Adrenal gland (tissue), 12 donors: ENCODE data around the gene ZFP57. TPM values are rescaled to one million over a fixed set of nuclear protein-coding genes. Genes with fewer than 3 reads are reported as not detected.

Experiments
- DNase-seq, 7 donors: peaks; one replicate each; pipeline ENCODE4 v3.0.0-alpha.2; 2019 to 2020
- H3K27ac ChIP-seq, 5 donors: fragments of 200-600 bp; sonication (generic) in 4 of 5; 1 replicate in 3 of 5; 2 replicates in 2 of 5; pipeline versions ENCODE4 v1.5.1 to v1.8.0; 2016 to 2020; ENCODE audit warnings: mild to moderate bottlenecking in 1 of 5
- H3K27me3 ChIP-seq: fragments of 200-600 bp; 2 replicates; pipeline ENCODE4 v1.8.0; 2021
- H3K36me3 ChIP-seq, 2 donors: fragments of 200-600 bp; replicated peaks in 1 of 2; 1 replicate in 1 of 2; 2 replicates in 1 of 2; pipeline versions ENCODE4 v1.5.1 to v1.8.0; 2018 to 2022
- H3K4me1 ChIP-seq, 2 donors: fragments of 200-600 bp; replicated peaks in 1 of 2; 1 replicate in 1 of 2; 2 replicates in 1 of 2; pipeline versions ENCODE4 v1.5.1 to v1.8.0; 2018 to 2021
- H3K4me3 ChIP-seq, 4 donors: fragments of 200-600 bp; sonication (generic) in 3 of 4; one replicate each; pipeline ENCODE4 v1.5.1; 2016 to 2018
- H3K9me3 ChIP-seq, 3 donors: fragments of 200-600 bp; sonication (generic) in 1 of 3; replicated peaks in 1 of 3; 1 replicate in 2 of 3; 2 replicates in 1 of 3; pipeline versions ENCODE4 v1.5.1 to v1.8.0; 2016 to 2021
- CTCF ChIP-seq, 6 experiments: fragments of 450-650 bp in 4 of 6; fragments of 200-600 bp in 2 of 6; sonication (generic) in 1 of 6; IDR thresholded peaks; 1 replicate in 5 of 6; 2 replicates in 1 of 6; pipeline versions ENCODE4 v1.5.1 to v1.8.0; 2016 to 2021; ENCODE audit warnings: antibody characterized with exemption in 6 of 6, mild to moderate bottlenecking in 2 of 6, moderate library complexity in 1 of 6
- POLR2A ChIP-seq, 2 donors: fragments of 450-650 bp; IDR thresholded peaks; one replicate each; pipeline ENCODE4 v1.6.1; 2017; ENCODE audit warnings: antibody characterized with exemption in 2 of 2, mild to moderate bottlenecking in 2 of 2, moderate library complexity in 1 of 2
- WGBS, 4 donors: extraction: QIAGEN DNeasy Blood & Tissue Kit in 2 of 4; methylation state at CpG; one replicate each; pipeline versions ENCODE4 v1.1.5 to v1.1.7; 2013 to 2017; 5-methylcytosine and 5-hydroxymethylcytosine counted together
- intact Hi-C, 2 donors: fragments of 100-400 bp; cut with DNase I; formaldehyde crosslinking; loops; one replicate each; pipeline versions ENCODE4 v1.14.1 to v1.15.0; 2022 to 2023
- polyA plus RNA-seq, 3 donors: library from polyadenylated mRNA; stranded (reverse); fragments of 200-250 nt in 2 of 3; fragments of 350-450 nt in 1 of 3; fragmentation: Illumina TruSeq in 1 of 3; extraction: RNeasy Lipid Tissue Mini Kit (QIAGEN cat#74804) in 1 of 3; gene quantifications; one replicate each; pipeline ENCODE4 v1.2.3, GENCODE V29; 2013 to 2014
- total RNA-seq, 9 donors: library from RNA; depleted of rRNA in 4 of 9; stranded (reverse); fragments of >200 nt in 4 of 9; fragments of 120-200 nt in 1 of 9; fragmentation: NEBNext Ultra II Directional in 1 of 9; extraction: Animal tissue kit (Norgen Biotek cat#: 25700) in 1 of 9; gene quantifications; one replicate each; pipeline versions ENCODE4 v1.1.0 to v1.2.4, GENCODE V29; 2013 to 2023
- donor health status: healthy with polysubstance abuse.
- donor health status: Bipolar disorder and iron deficiency.
- donor health status: DM: yes; HTN: yes; CAD: no.
- donor health status: DM: no; HTN: no; CAD: no.
- donor health status: DM: no; HTN: no; CAD: no.
- donor health status: DM: yes; HTN: yes; CAD: no.

Gene ZFP57
- total and polyA plus RNA-seq, 12 donors, result 0.06 to 1.9 (median 0.96) TPM; not detected in 7

DNA sequence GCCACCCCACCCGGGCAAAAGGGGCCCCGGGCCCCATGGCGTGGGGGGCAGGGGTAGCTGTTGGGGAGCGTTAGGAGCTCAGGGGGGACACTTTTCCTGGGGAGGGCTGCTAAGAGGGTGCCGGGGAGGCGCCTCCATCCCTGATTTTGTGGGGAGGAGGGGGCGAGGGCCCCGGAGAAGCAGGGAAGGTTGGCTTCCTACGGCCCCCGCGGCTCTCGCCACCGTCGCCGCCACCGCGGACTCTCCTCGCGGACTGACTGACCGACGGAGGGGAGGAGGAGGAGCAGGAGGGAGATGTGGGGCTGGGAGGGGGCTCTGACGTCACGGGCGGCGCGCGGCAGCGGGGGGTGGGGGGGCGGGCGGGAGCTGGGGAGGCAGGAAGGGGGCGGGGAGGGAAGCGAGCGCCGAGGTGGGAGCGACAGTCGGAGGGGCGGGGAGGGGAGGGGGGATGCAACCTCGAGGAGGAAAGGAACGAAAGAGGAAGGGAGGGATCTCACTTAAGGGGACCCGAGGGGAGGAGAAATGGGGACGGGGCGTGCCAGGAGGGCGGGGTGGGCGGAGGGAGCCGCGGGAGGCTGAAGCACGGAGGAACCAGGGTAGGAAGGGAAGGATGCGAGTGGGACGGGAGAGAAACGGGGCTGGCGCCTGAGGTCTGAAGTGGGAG is 53.1 kb downstream of the ZFP57 start:
- 1 to 2% (median 1%) methylated on average over 23 to 51 of the region's 51 CpGs for WGBS, 4 donors
- peaks cover 0 to 5% of the 10 kb centered on the region in 2 donors for H3K36me3 ChIP-seq
- TF ChIP-seq CTCF (IDR thresholded peaks at IDR 0.05) (no peak), POLR2A (IDR thresholded peaks at IDR 0.05) (peak; percentile 39 to 61)
- H3K4me1 ChIP-seq, result peaks cover 9 to 21% of the 10 kb centered on the region in 2 donors
- peak overlapping the region in 3 of 5 donors; percentile 26 to 74 (median 68) for H3K27ac ChIP-seq
- H3K4me3 ChIP-seq, result peak overlapping the region in 2 of 4 donors; percentile 38 to 52
- peak; percentile 44 to 76 (median 58) for DNase-seq
- intact Hi-C loops, result no loop called here
- H3K27me3 ChIP-seq, result no peaks in the 10 kb centered on the region
- H3K9me3 ChIP-seq, result no peaks in the 10 kb centered on the region

DNA sequence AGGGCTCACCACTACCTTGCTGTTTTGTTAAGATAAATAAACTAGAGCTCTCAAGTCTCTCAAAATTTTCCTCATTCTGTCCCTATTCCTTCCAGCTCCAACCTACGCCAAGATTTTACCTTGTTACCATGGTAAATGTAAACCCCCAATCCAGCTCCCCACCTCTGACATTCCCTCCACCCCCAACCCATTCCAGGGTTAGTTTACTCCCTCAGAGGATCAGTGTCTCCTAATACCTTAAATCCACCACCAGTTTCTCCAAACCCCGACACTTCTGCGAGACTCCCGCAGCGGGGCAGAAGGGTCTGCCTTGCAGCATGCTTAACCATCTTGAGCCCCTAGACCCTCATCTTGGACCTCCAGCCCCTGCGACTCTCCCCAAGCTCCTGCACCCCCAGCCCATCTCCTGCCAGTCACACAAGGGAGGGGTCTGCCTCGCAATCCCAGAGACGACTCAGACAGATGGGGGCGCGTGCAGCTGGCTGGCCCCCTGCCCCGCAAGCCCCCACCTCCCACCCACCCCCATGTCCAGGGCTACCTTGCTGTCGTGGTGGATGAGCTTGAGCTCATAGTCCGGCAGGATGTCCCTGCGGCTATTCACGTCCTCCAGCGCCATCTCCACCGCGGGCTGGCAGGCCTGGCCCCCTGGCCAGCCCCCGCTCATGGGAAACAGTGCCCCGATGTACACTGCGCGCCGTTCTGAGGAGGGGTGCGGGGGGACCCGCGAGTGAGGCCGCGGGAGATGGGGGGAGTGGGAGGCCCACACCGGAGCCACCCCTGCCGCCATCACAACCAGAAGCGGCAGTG is 53.8 kb downstream of the ZFP57 start:
- Histone ChIP-seq H3K27me3 (no peaks in the 10 kb centered on the region), H3K36me3 (peaks cover 0 to 7% of the 10 kb centered on the region in 2 donors), H3K27ac (peak overlapping the region in 2 of 5 donors; percentile 63 to 68), H3K4me1 (peaks cover 9 to 19% of the 10 kb centered on the region in 2 donors), H3K4me3 (peak overlapping the region in 2 of 4 donors; percentile 38 to 52), H3K9me3 (no peaks in the 10 kb centered on the region)
- DNase-seq, result peak in 1 of 7 donors; percentile 50
- no peak for TF ChIP-seq POLR2A (IDR thresholded peaks at IDR 0.05)
- TF ChIP-seq CTCF (IDR thresholded peaks at IDR 0.05), result no peak
- intact Hi-C loops, result no loop called here
- 15 to 30% (median 22%) methylated on average over 7 to 31 of the region's 31 CpGs for WGBS, 4 donors

DNA sequence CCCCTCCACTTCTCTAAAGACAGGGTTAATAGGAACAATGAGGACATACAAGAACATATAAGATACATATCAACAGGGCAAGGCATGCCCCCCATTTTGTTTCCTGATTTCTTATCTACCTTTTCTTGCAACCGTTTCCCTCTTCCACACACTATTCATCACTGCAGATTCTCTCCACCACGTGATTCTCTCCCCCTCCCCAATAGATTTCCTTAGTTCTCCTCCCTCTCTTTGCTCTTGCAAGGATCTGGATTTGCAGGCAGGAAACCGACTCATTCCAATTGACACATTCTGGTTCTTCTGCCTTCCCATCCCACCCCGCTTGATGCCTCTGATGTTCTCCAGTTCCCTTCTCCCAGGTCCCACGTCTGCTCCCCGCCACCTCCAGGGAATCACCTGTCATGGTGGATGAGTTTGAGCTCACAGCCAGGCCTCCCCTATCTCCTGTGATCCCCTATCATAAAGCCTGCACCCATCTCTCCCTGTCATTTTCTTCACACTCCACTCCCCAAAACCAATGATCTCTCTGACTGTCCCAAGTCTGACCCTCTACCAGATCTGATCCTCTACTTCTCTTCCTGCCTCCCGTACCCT is 55.5 kb downstream of the ZFP57 start:
- no peak overlapping the region for H3K27ac ChIP-seq
- DNase-seq, result peak in 1 of 7 donors; percentile 34
- H3K27me3 ChIP-seq, result no peaks in the 10 kb centered on the region
- H3K9me3 ChIP-seq, result no peaks in the 10 kb centered on the region
- peaks cover 0 to 14% of the 10 kb centered on the region in 2 donors for H3K36me3 ChIP-seq
- 67 to 72% (median 69%) methylated on average over 7 of the region's 7 CpGs for WGBS, 4 donors
- no peak overlapping the region for H3K4me3 ChIP-seq
- TF ChIP-seq POLR2A (IDR thresholded peaks at IDR 0.05) (no peak), CTCF (IDR thresholded peaks at IDR 0.05) (no peak)
- peaks cover 9 to 13% of the 10 kb centered on the region in 2 donors for H3K4me1 ChIP-seq
- intact Hi-C loops, result no loop called here

DNA sequence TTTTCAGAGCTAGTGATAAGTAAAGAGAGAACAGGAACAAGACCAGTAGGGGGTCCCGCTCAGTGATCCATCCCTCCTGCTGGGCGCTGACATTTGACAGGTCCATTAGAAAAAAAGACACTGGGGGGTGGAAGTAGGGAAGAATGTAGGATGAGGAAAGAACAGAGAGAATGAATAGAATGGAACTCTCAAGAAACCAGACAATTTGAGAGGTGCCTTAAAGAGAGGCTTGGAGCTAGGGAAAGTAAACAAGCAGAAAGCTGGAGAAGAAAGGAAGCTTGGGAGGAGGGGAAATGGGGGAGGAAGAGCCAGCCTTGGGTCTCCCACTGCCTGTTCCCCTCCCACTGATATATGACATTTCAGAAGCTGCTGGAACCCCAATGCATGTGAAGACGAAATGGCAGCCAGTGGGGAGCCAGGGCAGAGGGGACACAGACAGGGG is 56.4 kb downstream of the ZFP57 start:
- H3K36me3 ChIP-seq, result peaks cover 0 to 23% of the 10 kb centered on the region in 2 donors

More for the DNA sequence above, 56.4 kb downstream of the ZFP57 start:
- H3K27ac ChIP-seq, result no peak overlapping the region
- H3K27me3 ChIP-seq, result no peaks in the 10 kb centered on the region
- TF ChIP-seq CTCF (IDR thresholded peaks at IDR 0.05), result no peak
- DNase-seq, result peak in 1 of 7 donors; percentile 41
- H3K9me3 ChIP-seq, result no peaks in the 10 kb centered on the region
- WGBS, 4 donors, result 89 to 95% (median 90%) methylated on average over 3 of the region's 3 CpGs
- intact Hi-C loops, result no loop called here
- H3K4me3 ChIP-seq, result no peak overlapping the region
- H3K4me1 ChIP-seq, result peaks cover 9 to 13% of the 10 kb centered on the region in 2 donors
